Melanocyte of skin (primary cell): Measurements from ENCODE around the gene COL10A1. TPM values are rescaled to one million over a fixed set of nuclear protein-coding genes. Genes with fewer than 3 reads are reported as not detected.

Experiments
- total RNA-seq, 2 donors: library from RNA; depleted of rRNA; stranded (reverse); fragments of >200 nt; gene quantifications; 2 replicates each; pipeline ENCODE4 v1.2.3, GENCODE V29; 2012

The COL10A1 gene
- total RNA-seq: not detected

GRCh38 chr6:116126032-116126431, at the start of gene COL10A1:
COL10A1 (minus strand) TSS chr6:116126132; CDS start chr6:116125492, 640 bp downstream.

DNA sequence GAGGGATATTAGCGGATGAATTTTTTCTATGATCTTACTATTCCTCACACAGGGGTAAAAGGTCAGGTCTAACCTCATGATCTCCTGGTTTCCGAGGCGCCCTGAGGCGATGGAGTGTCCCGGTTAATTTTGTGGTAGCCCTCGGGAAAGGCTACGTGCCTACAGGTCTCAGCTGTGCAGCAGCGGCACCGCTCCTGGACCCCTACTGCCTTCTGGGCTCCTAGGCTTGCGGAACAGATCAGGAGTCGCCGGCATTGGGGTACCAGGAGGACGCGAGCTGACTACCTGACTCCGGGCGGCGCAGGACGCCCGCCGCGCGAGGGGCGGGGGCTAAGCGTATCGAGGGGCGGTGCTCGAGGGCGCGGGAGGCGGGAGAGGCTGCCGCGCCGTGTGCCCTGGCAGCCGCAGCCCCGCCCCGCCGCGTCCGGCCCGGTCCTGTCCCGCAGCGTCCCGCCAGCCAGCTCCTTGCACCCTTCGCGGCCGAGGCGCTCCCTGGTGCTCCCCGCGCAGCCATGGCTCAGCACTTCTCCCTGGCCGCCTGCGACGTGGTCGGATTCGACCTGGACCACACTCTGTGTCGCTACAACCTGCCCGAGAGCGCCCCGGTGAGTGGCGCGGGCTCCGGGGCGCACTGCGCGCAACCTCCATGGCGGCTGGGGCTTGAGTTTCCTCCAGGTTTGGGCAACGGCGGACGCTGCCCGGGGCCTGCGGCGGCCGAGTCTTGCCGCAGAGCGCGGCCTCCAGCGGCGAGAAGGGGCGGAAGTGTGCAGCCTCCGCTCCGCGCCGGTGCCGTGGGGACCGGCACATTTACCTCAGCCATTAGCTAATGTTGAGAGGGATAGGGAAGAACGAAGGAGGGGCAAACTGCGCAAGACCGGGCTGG, 25.3 kb downstream of the COL10A1 start, which contains the start of gene NT5DC1:
TSS of gene NT5DC1 (plus strand) at position 435 of the 883 bp plus-strand sequence. CDS start at position 513, 78 bp downstream.

Other genes with a start within 250 kb of the COL10A1 start
- gene FRK, start 65.2 kb downstream of the COL10A1 start, total RNA-seq: 1 to 10 TPM in 1 of 2 donors, under 1 TPM in 1; 0.67 to 1.4 TPM
- 10 to 100 TPM in 1 of 2 donors, 1 to 10 TPM in 1; 9.7 to 13.8 TPM for gene NT5DC1, start 25.3 kb downstream of the COL10A1 start, total RNA-seq
- 10 to 100 TPM in 1 of 2 donors, 1 to 10 TPM in 1; 9.7 to 11.4 TPM for gene TSPYL4, start 127.9 kb upstream of the COL10A1 start, total RNA-seq
- gene TSPYL1, start 153.8 kb upstream of the COL10A1 start, total RNA-seq: 10 to 100 TPM; 49.6 to 61.6 TPM
- 10 to 100 TPM in 1 of 2 donors, 1 to 10 TPM in 1; 8.7 to 11.7 TPM for gene DSE, start 244.8 kb upstream of the COL10A1 start, total RNA-seq